PC-9 (cell line): ENCODE data around the gene CACNA1S. TPM values are rescaled to one million over a fixed set of nuclear protein-coding genes. Genes with fewer than 3 reads are reported as not detected.

Experiments used
- Bru-seq: library from RNA; stranded (reverse); fragments of 400-500 nt; gene quantifications from one replicate; lab custom pipeline; 2021; lab: Mats Ljungman, UMichigan
- BruChase-seq, 2 experiments: library from RNA; stranded (reverse); fragments of 400-500 nt; gene quantifications; one replicate each; lab custom pipeline; 2021; lab: Mats Ljungman, UMichigan
- BruUV-seq: library from RNA; stranded (reverse); fragments of 400-500 nt; replicated peaks from 2 replicates; lab custom pipeline; 2021; lab: Mats Ljungman, UMichigan
- CTCF ChIA-PET: fragments of 300-600 bp; sonication (Branson Sonifier 250); formaldehyde crosslinking; loops from one replicate; lab custom pipeline; 2022; ENCODE audit warnings: antibody characterized with exemption; lab: Charles Lee
- POLR2A ChIA-PET: fragments of 300-600 bp; sonication (Branson Sonifier 250); formaldehyde crosslinking; loops from one replicate; lab custom pipeline; 2022; ENCODE audit warnings: antibody characterized with exemption; ENCODE audit not compliant: unreplicated experiment; lab: Charles Lee
- DNase-seq, 2 experiments: peaks; one replicate each; pipeline versions ENCODE4 v3.0.0 to v3.0.0-alpha.2; 2015 to 2022; ENCODE audit warnings: mixed read lengths in 1 of 2
- H2AFZ ChIP-seq: fragments of 200-600 bp; sonication (generic); 2 replicates; pipeline ENCODE4 v1.8.1; 2017; ENCODE audit warnings: antibody characterized with exemption
- H3F3A ChIP-seq: fragments of 200-600 bp; sonication (generic); 2 replicates; pipeline ENCODE4 v1.8.1; 2017; ENCODE audit warnings: antibody characterized with exemption, mild to moderate bottlenecking, low read depth; ENCODE audit not compliant: insufficient read depth
- H3K27ac ChIP-seq: fragments of 200-600 bp; sonication (generic); 2 replicates; pipeline ENCODE4 v1.6.1; 2016; ENCODE audit warnings: mixed run types
- H3K27me3 ChIP-seq: fragments of 200-600 bp; sonication (generic); 2 replicates; pipeline ENCODE4 v1.6.1; 2016; ENCODE audit warnings: low read depth, mixed run types; ENCODE audit not compliant: insufficient read depth
- H3K36me3 ChIP-seq: fragments of 200-600 bp; sonication (generic); 2 replicates; pipeline ENCODE4 v1.6.1; 2016; ENCODE audit warnings: low read depth, mixed run types
- H3K4me1 ChIP-seq: fragments of 200-600 bp; sonication (generic); replicated peaks from 2 replicates; pipeline ENCODE4 v1.6.1; 2016; ENCODE audit warnings: mixed run types; ENCODE audit not compliant: insufficient read depth
- H3K4me2 ChIP-seq: fragments of 200-600 bp; sonication (generic); 2 replicates; pipeline ENCODE4 v1.6.1; 2017; ENCODE audit warnings: mixed run types
- H3K4me3 ChIP-seq: fragments of 200-600 bp; sonication (generic); 2 replicates; pipeline ENCODE4 v1.6.1; 2016; ENCODE audit warnings: mixed run types
- H3K79me2 ChIP-seq: fragments of 200-600 bp; sonication (generic); 2 replicates; pipeline ENCODE4 v1.6.1; 2017; ENCODE audit warnings: low read depth, mixed run types
- H3K9me2 ChIP-seq: fragments of 200-600 bp; sonication (generic); 2 replicates; pipeline ENCODE4 v1.8.1; 2017; ENCODE audit warnings: mild to moderate bottlenecking; ENCODE audit not compliant: insufficient read depth
- H3K9me3 ChIP-seq: fragments of 200-600 bp; sonication (generic); 2 replicates; pipeline ENCODE4 v1.8.1; 2016; ENCODE audit warnings: low read depth; ENCODE audit not compliant: insufficient read depth
- H4K20me1 ChIP-seq: fragments of 200-600 bp; sonication (generic); 2 replicates; pipeline ENCODE4 v1.8.1; 2017; ENCODE audit not compliant: insufficient read depth
- EZH2 ChIP-seq: fragments of 200-600 bp; sonication (generic); IDR thresholded peaks from 2 replicates; pipeline ENCODE4 v1.8.0; 2017; ENCODE audit warnings: antibody characterized with exemption, low read depth
- intact Hi-C: fragments of 100-400 bp; cut with micrococcal nuclease; formaldehyde crosslinking; loops from one replicate; pipeline ENCODE4 v1.10.0; 2022; ENCODE audit not compliant: unreplicated experiment
- long read RNA-seq: library from polyadenylated mRNA; stranded (forward); transcript quantifications from one replicate; pipeline ENCODE4 v2.0.0, GENCODE V29; 2022
- total RNA-seq: library from RNA; stranded (reverse); gene quantifications from 2 replicates; pipeline ENCODE4 v1.2.3, GENCODE V29; 2021
- TF ChIP-seq, protein P1 (sequence below): fragments of 200-600 bp; sonication (generic); conservative IDR thresholded peaks from 2 replicates; pipeline ENCODE4 v1.6.1; 2017; ENCODE audit warnings: mixed run types, antibody characterized with exemption, mild to moderate bottlenecking, moderate library complexity

Gene CACNA1S
- total RNA-seq (not detected in 2 replicates), Bru-seq, nascent RNA (percentile 4 among the genes with signal in this experiment), BruChase-seq, experiment 1, labeled RNA remaining after a 2-hour chase (percentile 2 among the genes with signal in this experiment), BruChase-seq, experiment 2, labeled RNA remaining after a 6-hour chase (percentile 4 among the genes with signal in this experiment)
- long read RNA-seq, partial matches to known transcripts = 0 of 1 reads
- long read RNA-seq, other reads (novel, unspliced or antisense) = 1 of 1 reads

DNA sequence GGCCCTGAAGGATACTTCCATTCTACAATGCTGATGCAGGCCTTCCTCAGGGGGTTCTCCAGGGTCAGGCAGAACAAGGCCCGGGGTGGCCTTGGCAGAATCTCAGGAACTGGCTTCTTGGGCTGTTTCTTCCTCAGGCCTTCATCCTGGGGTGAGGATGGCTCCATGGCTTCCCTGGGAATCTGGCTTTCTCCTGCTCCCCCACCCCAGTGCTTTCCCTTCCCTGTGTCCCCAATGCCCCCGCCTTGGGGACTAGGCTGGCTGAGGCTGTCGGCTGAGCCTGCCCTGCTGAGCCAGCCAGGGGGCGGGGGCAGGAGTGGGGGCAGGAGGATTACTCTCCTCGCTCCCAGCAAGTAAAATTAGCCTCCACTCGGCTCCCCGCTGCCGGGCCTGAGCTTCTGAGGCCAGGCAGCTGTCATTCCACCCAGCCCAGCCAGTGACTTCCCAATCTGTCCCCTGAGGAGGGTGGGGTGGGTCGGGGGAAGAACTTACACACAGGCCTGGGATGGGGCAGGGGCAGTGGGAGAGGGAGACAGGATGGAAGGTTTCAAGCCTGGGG lies at the start of gene CACNA1S:
Gene CACNA1S, minus strand, starts transcription at position 254 of the 559 bp plus-strand sequence. Its CDS starts 87 bp downstream, at position 167.
- CTCF ChIA-PET = interaction anchor here (0.6 to 0.7 kb wide), 2 partner anchors 28 to 323 kb away, joined by 3 to 16 read pairs; no protein-coding TSS in a partner anchor
- no peaks in the 10 kb centered on the region for H4K20me1 ChIP-seq
- no peaks in the 10 kb centered on the region for H3K36me3 ChIP-seq
- H3K79me2 ChIP-seq = no peaks in the 10 kb centered on the region
- no peak within 1 kb of the TSS for H3K27ac ChIP-seq
- H2AFZ ChIP-seq = no peak within 1 kb of the TSS
- H3K4me3 ChIP-seq = no peak within 1 kb of the TSS
- intact Hi-C loops = loop anchor here (5.0 to 10.0 kb wide), 2 partner anchors 70 to 557 kb away; no protein-coding TSS in a partner anchor
- POLR2A ChIA-PET = no interaction called here
- no peaks in the 10 kb centered on the region for H3F3A ChIP-seq
- TF ChIP-seq, protein P1, sequence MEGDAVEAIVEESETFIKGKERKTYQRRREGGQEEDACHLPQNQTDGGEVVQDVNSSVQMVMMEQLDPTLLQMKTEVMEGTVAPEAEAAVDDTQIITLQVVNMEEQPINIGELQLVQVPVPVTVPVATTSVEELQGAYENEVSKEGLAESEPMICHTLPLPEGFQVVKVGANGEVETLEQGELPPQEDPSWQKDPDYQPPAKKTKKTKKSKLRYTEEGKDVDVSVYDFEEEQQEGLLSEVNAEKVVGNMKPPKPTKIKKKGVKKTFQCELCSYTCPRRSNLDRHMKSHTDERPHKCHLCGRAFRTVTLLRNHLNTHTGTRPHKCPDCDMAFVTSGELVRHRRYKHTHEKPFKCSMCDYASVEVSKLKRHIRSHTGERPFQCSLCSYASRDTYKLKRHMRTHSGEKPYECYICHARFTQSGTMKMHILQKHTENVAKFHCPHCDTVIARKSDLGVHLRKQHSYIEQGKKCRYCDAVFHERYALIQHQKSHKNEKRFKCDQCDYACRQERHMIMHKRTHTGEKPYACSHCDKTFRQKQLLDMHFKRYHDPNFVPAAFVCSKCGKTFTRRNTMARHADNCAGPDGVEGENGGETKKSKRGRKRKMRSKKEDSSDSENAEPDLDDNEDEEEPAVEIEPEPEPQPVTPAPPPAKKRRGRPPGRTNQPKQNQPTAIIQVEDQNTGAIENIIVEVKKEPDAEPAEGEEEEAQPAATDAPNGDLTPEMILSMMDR = no peak
- H3K4me2 ChIP-seq = no peak within 1 kb of the TSS
- H3K4me1 ChIP-seq = no peaks in the 10 kb centered on the region; the same call in 1 of the 2 replicates
- no peaks in the 10 kb centered on the region for H3K9me2 ChIP-seq
- DNase-seq = no peak
- H3K9me3 ChIP-seq = no peaks in the 10 kb centered on the region
- H3K27me3 ChIP-seq = peaks cover 3% of the 10 kb centered on the region; the same call in 1 of the 2 replicates
- no TSS peak for BruUV-seq

DNA sequence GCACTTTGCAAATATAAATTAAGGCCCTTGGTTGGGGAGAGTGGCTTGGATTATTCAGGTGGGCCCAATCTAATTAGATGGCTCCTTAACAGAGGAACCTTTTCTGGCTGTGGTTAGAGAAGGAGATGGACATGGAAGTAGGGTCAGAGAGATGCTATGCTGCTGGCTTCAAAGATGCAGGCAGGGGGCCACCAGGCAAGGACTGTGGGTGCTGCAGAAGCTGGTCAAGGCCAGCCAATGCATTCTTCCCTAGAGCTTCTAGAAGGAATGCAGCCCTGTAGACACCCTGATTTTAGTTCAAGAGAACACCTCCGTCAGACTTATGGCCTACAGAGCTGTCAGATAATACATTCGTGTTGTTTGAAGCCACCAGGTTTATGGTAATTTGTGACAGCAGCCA lies 45.7 kb upstream of the CACNA1S start:
- Histone ChIP-seq H3K9me2 (no peaks in the 10 kb centered on the region), H3K36me3 (no peaks in the 10 kb centered on the region), H4K20me1 (no peaks in the 10 kb centered on the region), H3K4me2 (no peak overlapping the region), H3F3A (no peaks in the 10 kb centered on the region), H3K27me3 (no peaks in the 10 kb centered on the region), H3K27ac (no peak overlapping the region), H3K4me3 (no peak overlapping the region), H2AFZ (no peak overlapping the region), H3K9me3 (no peaks in the 10 kb centered on the region), H3K79me2 (0 out of 2 replicates have a peak, but pooled peaks cover 6% of the 10 kb centered on the region), H3K4me1 (peaks cover 10% of the 10 kb centered on the region; the same call in 1 of the 2 replicates)
- intact Hi-C loops = no loop called here
- CTCF ChIA-PET = no interaction called here
- POLR2A ChIA-PET = no interaction called here
- no peak for DNase-seq
- no TSS peak for BruUV-seq
- TF ChIP-seq, protein P1 = no peak
- TF ChIP-seq EZH2 = no peak

DNA sequence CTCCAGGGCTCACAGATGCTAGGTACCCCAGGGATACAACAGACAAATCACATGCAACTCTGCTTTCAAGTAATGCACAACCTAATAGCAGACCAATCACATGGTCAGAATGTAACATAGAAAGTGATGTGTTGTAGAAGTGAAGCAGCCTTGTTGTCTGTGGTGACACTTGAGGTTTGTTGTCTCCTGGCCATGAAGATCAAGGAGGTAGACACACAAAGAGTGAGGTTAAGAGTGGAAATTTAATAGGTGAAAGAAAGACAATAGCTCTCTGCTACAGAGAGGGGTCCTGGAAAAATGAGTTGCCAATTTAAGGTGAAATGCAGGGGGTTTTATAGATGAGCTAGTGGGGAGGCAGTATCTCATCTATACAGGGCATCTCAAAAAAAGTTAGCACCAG lies 44.6 kb upstream of the CACNA1S start:
- Histone ChIP-seq H3K4me1 (peaks cover 11% of the 10 kb centered on the region; the same call in 1 of the 2 replicates), H3F3A (no peaks in the 10 kb centered on the region), H3K9me2 (no peaks in the 10 kb centered on the region), H3K36me3 (no peaks in the 10 kb centered on the region), H3K27me3 (no peaks in the 10 kb centered on the region), H3K27ac (no peak overlapping the region), H3K4me2 (no peak overlapping the region), H4K20me1 (no peaks in the 10 kb centered on the region), H2AFZ (no peak overlapping the region), H3K9me3 (no peaks in the 10 kb centered on the region), H3K79me2 (0 out of 2 replicates have a peak, but pooled peaks cover 7% of the 10 kb centered on the region), H3K4me3 (no peak overlapping the region)
- CTCF ChIA-PET = no interaction called here
- intact Hi-C loops = no loop called here
- no peak for DNase-seq
- TF ChIP-seq, protein P1 = no peak
- no peak for TF ChIP-seq EZH2
- no TSS peak for BruUV-seq
- POLR2A ChIA-PET = interaction anchor here (0.6 kb wide), 2 partner anchors 11 to 12 kb away, joined by 3 to 5 read pairs; no protein-coding TSS in a partner anchor
